PC-9 (cell line): ENCODE measurements around the gene KRTAP10-5.
"Not testable (repeated sequence)": the region's sequence is repeated elsewhere in the genome, so short reads cannot be mapped to it uniquely, and the experiment has no call there.

ENCODE experiments used
- CTCF ChIP-seq: fragments of 200-600 bp; sonication (generic); conservative IDR thresholded peaks from 2 replicates; pipeline ENCODE4 v1.6.1; 2017; ENCODE audit warnings: mixed run types, antibody characterized with exemption, mild to moderate bottlenecking, moderate library complexity
- EZH2 ChIP-seq: fragments of 200-600 bp; sonication (generic); IDR thresholded peaks from 2 replicates; pipeline ENCODE4 v1.8.0; 2017; ENCODE audit warnings: antibody characterized with exemption, low read depth

- not testable (repeated sequence) for TF ChIP-seq CTCF, EZH2
Measured at GRCh38 chr21:44580231-44580821, at the start of gene KRTAP10-5.
